HEK293 (cell line): ENCODE measurements around the gene CEND1.

Experiments used
- CTCF ChIA-PET: fragments of 350-600 bp; formaldehyde crosslinking; extraction: SDS; loops from one replicate; lab custom pipeline; 2021; ENCODE audit warnings: antibody characterized with exemption; lab: Yijun Ruan, JAX
- POLR2A ChIA-PET: fragments of 300-600 bp; formaldehyde crosslinking; extraction: SDS; loops from one replicate; lab custom pipeline; 2020; ENCODE audit warnings: antibody characterized with exemption, inconsistent platforms; lab: Yijun Ruan, JAX
- H3K27ac ChIP-seq: fragments of 200-500 bp; sonication (Bioruptor generic); 2 replicates; pipeline ENCODE4 v1.5.1; 2014; ENCODE audit warnings: low read depth, low read length, control low read depth, inconsistent platforms; ENCODE audit errors: extremely low read depth
- H3K36me3 ChIP-seq, 2 experiments: fragments of 200-500 bp in 1 of 2; sonication (Bioruptor generic) in 1 of 2; 1 replicate in 1 of 2; 2 replicates in 1 of 2; pipeline ENCODE4 v1.5.1; 2014 to 2017; ENCODE audit warnings: inconsistent platforms in 2 of 2, low read length in 2 of 2; ENCODE audit not compliant: control insufficient read depth in 2 of 2, insufficient read depth in 1 of 2
- H3K4me1 ChIP-seq: fragments of 200-500 bp; sonication (Bioruptor generic); 2 replicates; pipeline ENCODE4 v1.5.1; 2014; ENCODE audit warnings: mild to moderate bottlenecking, low read length, inconsistent platforms; ENCODE audit not compliant: control insufficient read depth, insufficient read depth
- H3K4me3 ChIP-seq: 2 replicates; pipeline ENCODE4 v1.5.1; 2011; ENCODE audit warnings: low read depth, mild to moderate bottlenecking, control low read depth, low read length, moderate library complexity
- H3K9me3 ChIP-seq: fragments of 200-500 bp; sonication (Bioruptor generic); 2 replicates; pipeline ENCODE4 v1.5.1; 2014; ENCODE audit warnings: low read depth, low read length, inconsistent platforms; ENCODE audit not compliant: control insufficient read depth, insufficient read depth
- FEZF1 ChIP-seq: fragments of 450-650 bp; formaldehyde crosslinking; IDR thresholded peaks from 2 replicates; pipeline ENCODE4 v1.5.1; 2016; ENCODE audit warnings: missing biosample characterization, missing genetic modification characterization
- GLIS2 ChIP-seq: fragments of 450-650 bp; formaldehyde crosslinking; IDR thresholded peaks from 2 replicates; pipeline ENCODE4 v1.5.1; 2016; ENCODE audit warnings: missing biosample characterization, missing genetic modification characterization
- HIC1 ChIP-seq: fragments of 450-650 bp; formaldehyde crosslinking; IDR thresholded peaks from 2 replicates; pipeline ENCODE4 v1.5.1; 2016; ENCODE audit warnings: missing biosample characterization, missing genetic modification characterization
- KLF10 ChIP-seq: fragments of 450-650 bp; IDR thresholded peaks from 2 replicates; pipeline ENCODE4 v1.5.1; 2018; ENCODE audit warnings: missing biosample characterization, mild to moderate bottlenecking, missing genetic modification characterization
- KLF16 ChIP-seq: fragments of 450-650 bp; formaldehyde crosslinking; IDR thresholded peaks from 2 replicates; pipeline ENCODE4 v1.5.1; 2017; ENCODE audit warnings: missing biosample characterization, missing genetic modification characterization
- KLF9 ChIP-seq: fragments of 450-650 bp; formaldehyde crosslinking; IDR thresholded peaks from 2 replicates; pipeline ENCODE4 v1.5.1; 2016; ENCODE audit warnings: missing biosample characterization, missing genetic modification characterization, low read depth
- PATZ1 ChIP-seq: fragments of 450-650 bp; formaldehyde crosslinking; IDR thresholded peaks from 2 replicates; pipeline ENCODE4 v1.5.1; 2016; ENCODE audit warnings: missing biosample characterization, missing genetic modification characterization
- TCF7L2 ChIP-seq: IDR thresholded peaks from 2 replicates; pipeline ENCODE4 v1.6.1; 2011; ENCODE audit warnings: low read depth, mild to moderate bottlenecking, inconsistent platforms, low read length, moderate library complexity, borderline replicate concordance
- ZBTB10 ChIP-seq: fragments of 450-650 bp; formaldehyde crosslinking; IDR thresholded peaks from 2 replicates; pipeline ENCODE4 v1.5.1; 2016; ENCODE audit warnings: missing biosample characterization, missing genetic modification characterization
- ZBTB17 ChIP-seq: fragments of 450-650 bp; formaldehyde crosslinking; IDR thresholded peaks from 2 replicates; pipeline ENCODE4 v1.5.1; 2016; ENCODE audit warnings: missing biosample characterization, missing genetic modification characterization
- ZEB2 ChIP-seq: fragments of 450-650 bp; formaldehyde crosslinking; IDR thresholded peaks from 2 replicates; pipeline ENCODE4 v1.5.1; 2016; ENCODE audit warnings: missing biosample characterization, missing genetic modification characterization
- ZFP37 ChIP-seq: fragments of 450-650 bp; formaldehyde crosslinking; IDR thresholded peaks from 2 replicates; pipeline ENCODE4 v1.5.1; 2016; ENCODE audit warnings: missing biosample characterization, missing genetic modification characterization
- ZNF138 ChIP-seq: fragments of 450-650 bp; formaldehyde crosslinking; IDR thresholded peaks from 2 replicates; pipeline ENCODE4 v1.5.1; 2016; ENCODE audit warnings: missing biosample characterization, missing genetic modification characterization, borderline replicate concordance
- ZNF174 ChIP-seq: fragments of 450-650 bp; formaldehyde crosslinking; IDR thresholded peaks from 2 replicates; pipeline ENCODE4 v1.5.0; 2017; ENCODE audit warnings: missing biosample characterization, mild to moderate bottlenecking, missing genetic modification characterization
- ZNF19 ChIP-seq: fragments of 450-650 bp; formaldehyde crosslinking; IDR thresholded peaks from 2 replicates; pipeline ENCODE4; 2016; ENCODE audit warnings: missing biosample characterization, missing genetic modification characterization, low read depth
- ZNF2 ChIP-seq: fragments of 450-650 bp; formaldehyde crosslinking; IDR thresholded peaks from 2 replicates; pipeline ENCODE4 v1.5.1; 2016; ENCODE audit warnings: missing biosample characterization, missing genetic modification characterization
- ZNF214 ChIP-seq: fragments of 450-650 bp; formaldehyde crosslinking; IDR thresholded peaks from 2 replicates; pipeline ENCODE4 v1.5.1; 2017; ENCODE audit warnings: missing biosample characterization, mild to moderate bottlenecking, missing genetic modification characterization, borderline replicate concordance
- ZNF350 ChIP-seq: fragments of 450-650 bp; formaldehyde crosslinking; IDR thresholded peaks from 2 replicates; pipeline ENCODE4 v1.5.0; 2017; ENCODE audit warnings: missing biosample characterization, mild to moderate bottlenecking, missing genetic modification characterization
- ZNF423 ChIP-seq: fragments of 450-650 bp; formaldehyde crosslinking; IDR thresholded peaks from 2 replicates; pipeline ENCODE4 v1.5.1; 2016; ENCODE audit warnings: missing biosample characterization, missing genetic modification characterization
- ZNF558 ChIP-seq: fragments of 450-650 bp; formaldehyde crosslinking; IDR thresholded peaks from 2 replicates; pipeline ENCODE4 v1.5.1; 2016; ENCODE audit warnings: missing biosample characterization, missing genetic modification characterization
- ZNF600 ChIP-seq: fragments of 450-650 bp; formaldehyde crosslinking; IDR thresholded peaks from 2 replicates; pipeline ENCODE4 v1.5.1; 2016; ENCODE audit warnings: missing biosample characterization, missing genetic modification characterization
- ZNF645 ChIP-seq: fragments of 450-650 bp; formaldehyde crosslinking; IDR thresholded peaks from 2 replicates; pipeline ENCODE4; 2016; ENCODE audit warnings: missing biosample characterization, missing genetic modification characterization
- ZNF701 ChIP-seq: fragments of 450-650 bp; formaldehyde crosslinking; IDR thresholded peaks from 2 replicates; pipeline ENCODE4 v1.5.1; 2016; ENCODE audit warnings: missing biosample characterization, missing genetic modification characterization
- ZNF791 ChIP-seq: fragments of 450-650 bp; formaldehyde crosslinking; IDR thresholded peaks from 2 replicates; pipeline ENCODE4 v1.5.1; 2016; ENCODE audit warnings: missing biosample characterization, missing genetic modification characterization
- ZSCAN5A ChIP-seq: fragments of 450-650 bp; formaldehyde crosslinking; IDR thresholded peaks from 2 replicates; pipeline ENCODE4 v1.5.1; 2016; ENCODE audit warnings: missing biosample characterization, missing genetic modification characterization
- TF ChIP-seq, protein P1 (sequence below): IDR thresholded peaks from 2 replicates; pipeline ENCODE4 v1.6.1; 2011; ENCODE audit warnings: mild to moderate bottlenecking, low read depth, low read length, borderline replicate concordance

The CEND1 gene

DNA sequence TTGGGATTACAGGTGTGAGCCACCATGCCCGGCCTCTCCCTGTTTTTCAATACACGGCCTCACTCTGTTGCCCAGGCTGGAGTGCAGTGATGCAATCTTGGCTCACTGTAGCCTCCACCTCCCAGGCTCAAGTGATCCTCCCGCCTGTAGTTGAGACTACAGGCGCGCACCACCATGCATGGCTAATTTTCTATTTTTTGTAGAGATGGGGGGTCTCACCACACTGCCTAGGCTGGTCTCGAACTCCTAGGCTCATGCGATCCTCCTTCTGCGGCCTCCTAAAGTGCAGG, 24.1 kb downstream of the CEND1 start (continued):
- TF ChIP-seq, protein P1, sequence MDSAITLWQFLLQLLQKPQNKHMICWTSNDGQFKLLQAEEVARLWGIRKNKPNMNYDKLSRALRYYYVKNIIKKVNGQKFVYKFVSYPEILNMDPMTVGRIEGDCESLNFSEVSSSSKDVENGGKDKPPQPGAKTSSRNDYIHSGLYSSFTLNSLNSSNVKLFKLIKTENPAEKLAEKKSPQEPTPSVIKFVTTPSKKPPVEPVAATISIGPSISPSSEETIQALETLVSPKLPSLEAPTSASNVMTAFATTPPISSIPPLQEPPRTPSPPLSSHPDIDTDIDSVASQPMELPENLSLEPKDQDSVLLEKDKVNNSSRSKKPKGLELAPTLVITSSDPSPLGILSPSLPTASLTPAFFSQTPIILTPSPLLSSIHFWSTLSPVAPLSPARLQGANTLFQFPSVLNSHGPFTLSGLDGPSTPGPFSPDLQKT, result no peak
- TF ChIP-seq ZNF645 (no peak), ZNF558 (tag by site-specific recombination) (no peak), ZEB2 (tag by site-specific recombination) (no peak)

- Histone ChIP-seq H3K9me3 (no peaks in the 10 kb centered on the region), H3K36me3 (peaks cover 4 to 75% of the 10 kb centered on the region in 2 experiments; a peak in 2 of 3 replicates), H3K4me1 (no peaks in the 10 kb centered on the region), H3K27ac (no peak overlapping the region), H3K4me3 (no peak overlapping the region)
- ChIA-PET CTCF (interaction anchor here (0.6 to 1.0 kb wide), 6 partner anchors 10 to 70 kb away, joined by 3 to 5 read pairs (median 3); partner anchors contain the start of genes DEAF1, GATD1 and TMEM80), POLR2A (interaction anchor here (0.7 to 1.9 kb wide), 3 partner anchors 10 to 44 kb away, joined by 3 to 5 read pairs (median 4); partner anchors contain the start of gene RPLP2)
- TF ChIP-seq ZNF2 (tag by site-specific recombination) (no peak), ZNF19 (tag by site-specific recombination) (no peak), ZNF423 (tag by site-specific recombination) (no peak), GLIS2 (tag by site-specific recombination) (peak; percentile 43; the same call in 1 of the 2 replicates), KLF9 (0 out of 2 replicates have a peak, but pooled peaks have one; percentile 24), HIC1 (tag by site-specific recombination) (peak; percentile 74), FEZF1 (no peak), ZBTB17 (tag by site-specific recombination) (no peak), TCF7L2 (no peak), ZNF350 (tag by site-specific recombination) (no peak), ZBTB10 (no peak), ZNF214 (no peak), ZNF791 (tag by site-specific recombination) (no peak), ZNF701 (tag by site-specific recombination) (no peak), ZNF174 (tag by site-specific recombination) (no peak), PATZ1 (tag by site-specific recombination) (peak; percentile 20; the same call in 1 of the 2 replicates), KLF16 (tag by site-specific recombination) (no peak; the same call in 1 of the 2 replicates), ZFP37 (tag by site-specific recombination) (peak; percentile 18; the same call in 1 of the 2 replicates), KLF10 (no peak), ZNF600 (tag by site-specific recombination) (peak; percentile 51), ZSCAN5A (tag by site-specific recombination) (no peak), ZNF138 (no peak)
These were observed 24.7 kb downstream of the CEND1 start for GRCh38 chr11:765025-765801.
